Uterus (tissue), 4 donors: Measurements from ENCODE around the gene PLD5. TPM values are rescaled to one million over a fixed set of nuclear protein-coding genes. Genes with fewer than 3 reads are reported as not detected.

ENCODE experiments used
- DNase-seq, 2 donors: peaks; one replicate each; pipeline ENCODE4 v3.0.0-alpha.2; 2019 to 2020
- H3K27ac ChIP-seq, 2 donors: fragments of 200-600 bp; sonication (generic); 1 replicate in 1 of 2; 2 replicates in 1 of 2; pipeline ENCODE4 v1.5.1; 2016 to 2018
- H3K27me3 ChIP-seq, 2 donors: fragments of 200-600 bp; sonication (generic); one replicate each; pipeline ENCODE4 v1.5.1; 2018 to 2019; ENCODE audit warnings: control low read depth in 1 of 2
- H3K36me3 ChIP-seq, 2 donors: fragments of 200-600 bp; sonication (generic); one replicate each; pipeline ENCODE4 v1.5.1; 2019; ENCODE audit warnings: control low read depth in 1 of 2
- H3K4me1 ChIP-seq, 2 donors: fragments of 200-600 bp; sonication (generic); one replicate each; pipeline ENCODE4 v1.5.1; 2018 to 2019; ENCODE audit warnings: control low read depth in 1 of 2
- H3K4me3 ChIP-seq, 2 donors: fragments of 200-600 bp; sonication (generic); 1 replicate in 1 of 2; 2 replicates in 1 of 2; pipeline ENCODE4 v1.5.1; 2018 to 2019; ENCODE audit warnings: mild to moderate bottlenecking in 1 of 2
- H3K9me3 ChIP-seq, 2 donors: fragments of 200-600 bp; sonication (generic); one replicate each; pipeline ENCODE4 v1.5.1; 2019; ENCODE audit warnings: control low read depth in 1 of 2
- POLR2A ChIP-seq, 2 donors: fragments of 450-650 bp; IDR thresholded peaks; one replicate each; pipeline ENCODE4 v1.6.1; 2016; ENCODE audit warnings: antibody characterized with exemption in 2 of 2, mild to moderate bottlenecking in 1 of 2, moderate library complexity in 1 of 2
- intact Hi-C: fragments of 100-400 bp; cut with DNase I; formaldehyde crosslinking; loops from one replicate; pipeline ENCODE4 v1.15.1; 2023; ENCODE audit warnings: low total_unique reads
- total RNA-seq, 4 donors: library from RNA; depleted of rRNA in 3 of 4; stranded (reverse); fragments of >200 nt in 3 of 4; gene quantifications; one replicate each; pipeline versions ENCODE4 v1.1.0 to v1.2.4, GENCODE V29; 2014 to 2023
- TF ChIP-seq, protein P1 (sequence below), 4 experiments: fragments of 200-600 bp in 2 of 4; fragments of 450-650 bp in 2 of 4; sonication (generic) in 2 of 4; IDR thresholded peaks; one replicate each; pipeline ENCODE4 v1.5.1; 2016 to 2019; ENCODE audit warnings: antibody characterized with exemption in 4 of 4, mild to moderate bottlenecking in 2 of 4, moderate library complexity in 1 of 4
- donor health status: DM: yes; HTN: yes; CAD: no.

The PLD5 gene
- total RNA-seq, 4 donors from 2014 or later: 2.4 to 6.1 (median 5.2) TPM

DNA sequence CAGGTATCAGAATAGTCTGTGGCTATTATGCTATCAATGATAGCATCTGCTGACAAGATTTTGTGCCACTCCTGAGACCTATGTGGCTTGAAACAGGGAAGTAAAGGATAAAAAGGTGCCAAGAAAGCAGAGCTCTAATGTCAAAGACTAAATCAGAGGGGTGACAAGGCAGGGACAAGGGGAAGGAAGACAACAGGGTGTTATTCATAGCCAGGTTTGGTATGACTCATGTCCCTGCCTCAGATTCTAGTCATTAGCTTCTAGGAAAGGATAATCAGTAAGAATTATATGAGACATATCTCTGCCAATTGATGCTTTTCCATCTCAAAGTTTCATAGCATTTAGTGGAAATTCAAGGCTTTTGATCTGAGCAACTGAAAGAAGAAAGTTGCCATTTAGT is 31.8 kb upstream of the PLD5 start:
- intact Hi-C loops: no loop called here
- H3K27ac ChIP-seq: no peak overlapping the region
- no peak overlapping the region for H3K4me3 ChIP-seq
- H3K9me3 ChIP-seq: no peaks in the 10 kb centered on the region
- no peaks in the 10 kb centered on the region for H3K4me1 ChIP-seq
- TF ChIP-seq, protein P1, sequence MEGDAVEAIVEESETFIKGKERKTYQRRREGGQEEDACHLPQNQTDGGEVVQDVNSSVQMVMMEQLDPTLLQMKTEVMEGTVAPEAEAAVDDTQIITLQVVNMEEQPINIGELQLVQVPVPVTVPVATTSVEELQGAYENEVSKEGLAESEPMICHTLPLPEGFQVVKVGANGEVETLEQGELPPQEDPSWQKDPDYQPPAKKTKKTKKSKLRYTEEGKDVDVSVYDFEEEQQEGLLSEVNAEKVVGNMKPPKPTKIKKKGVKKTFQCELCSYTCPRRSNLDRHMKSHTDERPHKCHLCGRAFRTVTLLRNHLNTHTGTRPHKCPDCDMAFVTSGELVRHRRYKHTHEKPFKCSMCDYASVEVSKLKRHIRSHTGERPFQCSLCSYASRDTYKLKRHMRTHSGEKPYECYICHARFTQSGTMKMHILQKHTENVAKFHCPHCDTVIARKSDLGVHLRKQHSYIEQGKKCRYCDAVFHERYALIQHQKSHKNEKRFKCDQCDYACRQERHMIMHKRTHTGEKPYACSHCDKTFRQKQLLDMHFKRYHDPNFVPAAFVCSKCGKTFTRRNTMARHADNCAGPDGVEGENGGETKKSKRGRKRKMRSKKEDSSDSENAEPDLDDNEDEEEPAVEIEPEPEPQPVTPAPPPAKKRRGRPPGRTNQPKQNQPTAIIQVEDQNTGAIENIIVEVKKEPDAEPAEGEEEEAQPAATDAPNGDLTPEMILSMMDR (IDR thresholded peaks at IDR 0.05): no peak
- TF ChIP-seq POLR2A (IDR thresholded peaks at IDR 0.05): no peak
- no peak for DNase-seq
- no peaks in the 10 kb centered on the region for H3K27me3 ChIP-seq
- H3K36me3 ChIP-seq: no peaks in the 10 kb centered on the region

DNA sequence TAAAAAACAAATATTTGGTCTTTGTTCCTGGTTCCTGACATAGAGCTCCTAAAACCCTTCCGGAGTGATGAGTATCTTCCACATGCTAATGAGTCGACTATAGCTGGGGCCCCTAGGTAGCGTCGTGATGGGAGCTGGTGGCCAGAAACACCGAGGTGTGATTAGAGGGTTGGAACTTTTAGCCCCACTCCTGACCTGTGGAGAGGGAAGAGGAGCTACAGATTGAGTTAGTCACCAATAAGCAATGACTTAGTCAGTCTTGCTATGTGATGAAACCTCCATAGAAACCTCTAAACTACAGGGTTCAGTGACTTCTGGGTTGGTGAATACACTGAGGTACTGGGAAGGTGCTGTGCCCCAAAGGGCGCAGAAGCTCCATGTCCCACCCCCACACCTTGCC is 30.1 kb upstream of the PLD5 start:
- no peak for TF ChIP-seq POLR2A (IDR thresholded peaks at IDR 0.05)
- TF ChIP-seq, protein P1 (IDR thresholded peaks at IDR 0.05): no peak
- Histone ChIP-seq H3K4me1 (no peaks in the 10 kb centered on the region), H3K9me3 (no peaks in the 10 kb centered on the region), H3K4me3 (no peak overlapping the region), H3K36me3 (no peaks in the 10 kb centered on the region), H3K27me3 (no peaks in the 10 kb centered on the region), H3K27ac (no peak overlapping the region)
- DNase-seq: no peak
- intact Hi-C loops: no loop called here

DNA sequence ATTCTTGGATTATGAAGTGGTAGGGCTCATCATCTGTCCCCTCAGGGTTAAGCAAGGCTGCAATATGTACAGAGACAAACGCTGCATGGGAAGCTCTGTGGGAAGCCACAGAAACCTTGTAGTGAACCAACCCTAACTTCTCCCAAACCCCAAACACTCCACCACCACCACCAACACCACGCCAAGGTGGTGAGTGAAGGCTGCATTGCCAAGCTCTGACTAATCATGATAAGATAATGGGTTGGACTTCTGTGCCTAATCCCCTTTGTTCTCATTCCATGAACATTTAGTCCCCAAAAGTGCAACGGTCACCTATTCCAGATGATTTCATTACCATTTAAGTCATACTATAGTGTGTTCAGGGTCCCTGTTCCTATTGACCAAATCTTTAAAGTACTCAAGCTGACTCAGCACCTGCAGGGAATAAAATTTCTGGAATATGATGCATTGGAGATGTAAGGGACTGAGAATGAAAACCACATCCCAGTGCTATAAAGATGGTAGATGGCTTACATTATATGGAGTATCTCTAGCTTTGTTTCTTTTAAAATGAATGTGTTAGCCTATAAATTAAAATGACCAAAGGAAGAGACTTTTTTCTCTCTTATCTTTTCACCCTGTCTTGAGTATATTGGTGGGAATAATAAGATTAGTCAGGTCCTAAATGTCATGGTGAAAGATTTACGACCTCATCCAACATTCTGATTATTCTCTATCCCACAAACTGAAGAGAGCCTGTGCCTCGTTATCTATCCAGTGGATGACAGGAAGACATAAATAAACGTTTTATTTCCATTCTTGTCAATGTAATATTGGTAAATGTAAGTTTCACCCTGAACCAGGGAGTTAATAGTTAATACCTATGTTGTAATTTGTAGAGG is 22.6 kb upstream of the PLD5 start:
- H3K36me3 ChIP-seq: no peaks in the 10 kb centered on the region
- DNase-seq: no peak
- intact Hi-C loops: no loop called here
- no peaks in the 10 kb centered on the region for H3K9me3 ChIP-seq
- H3K27me3 ChIP-seq: no peaks in the 10 kb centered on the region
- H3K27ac ChIP-seq: no peak overlapping the region
- peaks cover 0 to 3% of the 10 kb centered on the region in 2 donors for H3K4me1 ChIP-seq
- TF ChIP-seq POLR2A (IDR thresholded peaks at IDR 0.05): no peak
- TF ChIP-seq, protein P1 (IDR thresholded peaks at IDR 0.05): no peak
- no peak overlapping the region for H3K4me3 ChIP-seq

DNA sequence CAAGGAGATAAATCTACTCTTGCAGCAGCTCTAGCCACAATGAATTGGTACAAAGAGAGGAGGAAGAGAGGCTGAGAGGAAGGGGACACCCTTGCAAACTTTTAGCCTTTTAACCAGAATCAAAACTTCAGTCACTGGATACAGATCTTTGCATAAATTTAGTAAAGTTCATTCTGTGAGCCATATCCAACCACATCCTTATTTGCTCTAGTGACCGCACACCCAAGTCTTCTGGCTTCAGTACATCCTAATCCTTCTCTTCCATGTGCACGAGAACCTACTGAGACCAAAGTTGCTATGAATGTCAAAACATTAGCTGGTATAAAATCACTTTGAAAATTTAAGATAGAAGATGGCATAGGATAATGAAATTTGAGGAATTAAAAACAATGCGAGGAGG is 21.9 kb upstream of the PLD5 start:
- TF ChIP-seq POLR2A (IDR thresholded peaks at IDR 0.05): no peak
- TF ChIP-seq, protein P1 (IDR thresholded peaks at IDR 0.05): no peak
- DNase-seq: no peak

DNA sequence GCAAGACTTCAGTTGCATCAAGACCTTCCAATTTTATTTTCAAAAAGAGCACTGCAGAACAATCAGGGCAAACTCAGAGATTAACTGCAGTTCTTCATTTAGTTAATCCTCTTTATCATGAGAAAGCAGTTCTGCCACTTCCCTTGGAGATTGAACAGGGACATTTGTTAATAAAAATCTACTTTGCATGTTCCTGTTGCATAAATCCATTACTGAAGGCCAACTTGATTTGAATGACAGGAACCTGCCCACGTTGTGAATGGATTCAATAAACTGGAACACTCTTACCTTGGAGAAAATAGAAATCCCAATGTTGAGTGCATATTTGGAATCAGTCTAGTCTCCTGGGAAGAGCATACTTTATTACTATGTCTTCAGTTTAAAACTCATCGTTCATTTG is 19.6 kb upstream of the PLD5 start:
- H3K4me3 ChIP-seq: no peak overlapping the region

More for the DNA sequence above, 21.9 kb upstream of the PLD5 start:
- H3K4me3 ChIP-seq: no peak overlapping the region
- H3K27me3 ChIP-seq: no peaks in the 10 kb centered on the region
- no peaks in the 10 kb centered on the region for H3K9me3 ChIP-seq
- H3K27ac ChIP-seq: no peak overlapping the region
- no peaks in the 10 kb centered on the region for H3K36me3 ChIP-seq
- peaks cover 0 to 3% of the 10 kb centered on the region in 2 donors for H3K4me1 ChIP-seq
- intact Hi-C loops: no loop called here

More for the DNA sequence above, 19.6 kb upstream of the PLD5 start:
- no peaks in the 10 kb centered on the region for H3K36me3 ChIP-seq
- no peaks in the 10 kb centered on the region for H3K9me3 ChIP-seq
- DNase-seq: no peak
- no peaks in the 10 kb centered on the region for H3K27me3 ChIP-seq
- H3K27ac ChIP-seq: no peak overlapping the region
- TF ChIP-seq POLR2A (IDR thresholded peaks at IDR 0.05): no peak
- TF ChIP-seq, protein P1 (IDR thresholded peaks at IDR 0.05): no peak
- H3K4me1 ChIP-seq: peaks cover 0 to 3% of the 10 kb centered on the region in 2 donors
- intact Hi-C loops: no loop called here
